RWPE1 (cell line): ENCODE data around the gene INSM2.

Source experiments
- CTCF ChIA-PET: fragments of 350-600 bp; sonication (Branson Sonifier 250); formaldehyde crosslinking; extraction: SDS; loops from one replicate; lab custom pipeline; 2021; lab: Yijun Ruan, JAX
- POLR2A ChIA-PET: fragments of 400-600 bp; formaldehyde crosslinking; extraction: SDS; loops from one replicate; lab custom pipeline; 2020; ENCODE audit warnings: antibody characterized with exemption; ENCODE audit not compliant: low non-redundant PET; lab: Yijun Ruan, JAX
- DNase-seq: peaks from one replicate; pipeline ENCODE4 v3.0.0; 2012; ENCODE audit warnings: low spot score
- H3K27ac ChIP-seq: fragments of 450-650 bp; 2 replicates; pipeline ENCODE4 v1.5.1; 2017
- TF ChIP-seq, protein P1 (sequence below): fragments of 450-650 bp; conservative IDR thresholded peaks from 2 replicates; pipeline ENCODE4 v1.5.1; 2017; ENCODE audit warnings: low read depth, mild to moderate bottlenecking

The INSM2 gene

DNA sequence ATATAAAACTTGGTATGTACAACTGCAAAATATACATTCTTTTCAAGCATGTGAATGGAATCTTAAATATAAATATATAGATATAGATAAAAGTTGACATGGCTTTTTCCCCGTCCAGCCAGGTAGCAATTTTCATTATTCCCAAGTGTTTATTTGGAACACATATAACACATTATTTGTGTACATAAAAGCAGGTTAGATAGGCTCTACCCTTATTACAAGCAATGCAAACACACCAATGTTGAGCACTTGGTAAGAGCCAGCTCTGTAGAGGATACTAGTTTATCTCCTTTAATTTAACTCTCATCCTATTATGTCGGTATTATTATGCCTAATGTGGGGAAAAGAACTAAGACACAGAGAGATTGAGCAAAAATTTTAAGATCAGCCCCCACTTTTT lies 7.0 kb upstream of the INSM2 start:
- DNase-seq, result no peak
- no peak overlapping the region for H3K27ac ChIP-seq
- CTCF ChIA-PET, result no interaction called here
- TF ChIP-seq, protein P1, sequence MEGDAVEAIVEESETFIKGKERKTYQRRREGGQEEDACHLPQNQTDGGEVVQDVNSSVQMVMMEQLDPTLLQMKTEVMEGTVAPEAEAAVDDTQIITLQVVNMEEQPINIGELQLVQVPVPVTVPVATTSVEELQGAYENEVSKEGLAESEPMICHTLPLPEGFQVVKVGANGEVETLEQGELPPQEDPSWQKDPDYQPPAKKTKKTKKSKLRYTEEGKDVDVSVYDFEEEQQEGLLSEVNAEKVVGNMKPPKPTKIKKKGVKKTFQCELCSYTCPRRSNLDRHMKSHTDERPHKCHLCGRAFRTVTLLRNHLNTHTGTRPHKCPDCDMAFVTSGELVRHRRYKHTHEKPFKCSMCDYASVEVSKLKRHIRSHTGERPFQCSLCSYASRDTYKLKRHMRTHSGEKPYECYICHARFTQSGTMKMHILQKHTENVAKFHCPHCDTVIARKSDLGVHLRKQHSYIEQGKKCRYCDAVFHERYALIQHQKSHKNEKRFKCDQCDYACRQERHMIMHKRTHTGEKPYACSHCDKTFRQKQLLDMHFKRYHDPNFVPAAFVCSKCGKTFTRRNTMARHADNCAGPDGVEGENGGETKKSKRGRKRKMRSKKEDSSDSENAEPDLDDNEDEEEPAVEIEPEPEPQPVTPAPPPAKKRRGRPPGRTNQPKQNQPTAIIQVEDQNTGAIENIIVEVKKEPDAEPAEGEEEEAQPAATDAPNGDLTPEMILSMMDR, result no peak
- POLR2A ChIA-PET, result no interaction called here

- POLR2A ChIA-PET, result no interaction called here
- no peak overlapping the region for H3K27ac ChIP-seq
- TF ChIP-seq, protein P1, result no peak
- no peak for DNase-seq
- CTCF ChIA-PET, result no interaction called here
Measured at GRCh38 chr14:35531960-35532747, 1.8 kb upstream of the INSM2 start.

GRCh38 chr14:35532783-35533356 lies 1.1 kb upstream of the INSM2 start:
- DNase-seq, result no peak

GRCh38 chr14:35534208-35534872 lies 376 bp downstream of the INSM2 start:
- H3K27ac ChIP-seq, result no peak overlapping the region
- CTCF ChIA-PET, result interaction anchor here (0.6 to 1.3 kb wide), 4 partner anchors 18 to 292 kb away, joined by 3 to 7 read pairs (median 4); partner anchors contain the start of gene BRMS1L
- POLR2A ChIA-PET, result interaction anchor here (0.6 kb wide), 1 partner anchor 279 kb away, joined by 4 read pairs; no protein-coding TSS in a partner anchor
- no peak for DNase-seq
- TF ChIP-seq, protein P1, result no peak

More at GRCh38 chr14:35532783-35533356, 1.1 kb upstream of the INSM2 start:
- ChIA-PET CTCF (no interaction called here), POLR2A (no interaction called here)
- TF ChIP-seq, protein P1, result no peak
- no peak overlapping the region for H3K27ac ChIP-seq

GRCh38 chr14:35534873-35535482 lies 1.0 kb downstream of the INSM2 start:
- CTCF ChIA-PET, result interaction anchor here (0.5 to 1.2 kb wide), 3 partner anchors 33 to 283 kb away, joined by 3 to 7 read pairs (median 7); no protein-coding TSS in a partner anchor
- POLR2A ChIA-PET, result interaction anchor here (0.6 kb wide), 1 partner anchor 279 kb away, joined by 4 read pairs; no protein-coding TSS in a partner anchor
- TF ChIP-seq, protein P1, result no peak

More at GRCh38 chr14:35534873-35535482, 1.0 kb downstream of the INSM2 start:
- H3K27ac ChIP-seq, result no peak overlapping the region
- peak; percentile 72 for DNase-seq
